Activated B cell treated with CpG ODN at 0.5 μM for 24 hours (primary cell): Measurements from ENCODE around the gene ERBB3. TPM values are rescaled to one million over a fixed set of nuclear protein-coding genes. Genes with fewer than 3 reads are reported as not detected.
"Not testable (repeated sequence)": the region's sequence is repeated elsewhere in the genome, so short reads cannot be mapped to it uniquely, and the experiment has no call there.

Experiments used
- ATAC-seq: fragments of 200-7000 bp; cut with Tn5 transposase; one replicate; pipeline ENCODE4 v1.10.0; 2021; ENCODE audit warnings: low read depth, mild to moderate bottlenecking, moderate library complexity
- CTCF ChIA-PET: fragments of 350-600 bp; sonication (Branson Sonifier 250); formaldehyde crosslinking; loops from one replicate; lab custom pipeline; 2021; ENCODE audit warnings: antibody characterized with exemption; lab: Charles Lee
- POLR2A ChIA-PET: fragments of 350-600 bp; sonication (Branson Sonifier 250); formaldehyde crosslinking; loops from one replicate; lab custom pipeline; 2021; ENCODE audit warnings: antibody characterized with exemption; lab: Charles Lee
- DNase-seq: peaks from one replicate; pipeline ENCODE4 v3.0.0; 2022
- H3K27ac Mint-ChIP-seq: one replicate; pipeline ENCODE4 v1.8.0; 2020; ENCODE audit warnings: mixed read lengths
- H3K27me3 Mint-ChIP-seq: one replicate; pipeline ENCODE4 v1.8.0; 2021; ENCODE audit warnings: mixed read lengths
- H3K36me3 Mint-ChIP-seq: one replicate; pipeline ENCODE4 v1.8.0; 2021; ENCODE audit warnings: low read depth, mixed read lengths
- H3K4me1 Mint-ChIP-seq: one replicate; pipeline ENCODE4 v1.8.0; 2021; ENCODE audit warnings: mixed read lengths
- H3K4me3 Mint-ChIP-seq: one replicate; pipeline ENCODE4 v1.8.0; 2020; ENCODE audit warnings: mild to moderate bottlenecking, mixed read lengths
- H3K9me3 Mint-ChIP-seq: one replicate; pipeline ENCODE4 v1.8.0; 2020; ENCODE audit warnings: mixed read lengths
- intact Hi-C: fragments of 100-400 bp; cut with micrococcal nuclease; formaldehyde crosslinking; loops from one replicate; pipeline ENCODE4 v1.15.1; 2024
- total RNA-seq: library from RNA; stranded (reverse); gene quantifications from 2 replicates; pipeline ENCODE4 v1.2.3, GENCODE V29; 2022
- TF ChIP-seq, protein P1 (sequence below): fragments of 200-600 bp; IDR thresholded peaks from one replicate; pipeline ENCODE4 v1.8.0; 2022; ENCODE audit warnings: antibody characterized with exemption, mild to moderate bottlenecking

ERBB3 gene
- total RNA-seq, 1 donor from 2014 or later = not detected

GRCh38 chr12:56042843-56043242, 37.1 kb upstream of the ERBB3 start:
- Mint-ChIP-seq H3K4me1 (peaks cover 38% of the 10 kb centered on the region), H3K4me3 (peak overlapping the region; percentile 99), H3K27ac (peak overlapping the region; percentile 98), H3K27me3 (no peaks in the 10 kb centered on the region), H3K9me3 (no peaks in the 10 kb centered on the region), H3K36me3 (peaks cover 44% of the 10 kb centered on the region)
- no peak for DNase-seq
- ATAC-seq = no peak
- ChIA-PET CTCF (no interaction called here), POLR2A (no interaction called here)
- TF ChIP-seq, protein P1, sequence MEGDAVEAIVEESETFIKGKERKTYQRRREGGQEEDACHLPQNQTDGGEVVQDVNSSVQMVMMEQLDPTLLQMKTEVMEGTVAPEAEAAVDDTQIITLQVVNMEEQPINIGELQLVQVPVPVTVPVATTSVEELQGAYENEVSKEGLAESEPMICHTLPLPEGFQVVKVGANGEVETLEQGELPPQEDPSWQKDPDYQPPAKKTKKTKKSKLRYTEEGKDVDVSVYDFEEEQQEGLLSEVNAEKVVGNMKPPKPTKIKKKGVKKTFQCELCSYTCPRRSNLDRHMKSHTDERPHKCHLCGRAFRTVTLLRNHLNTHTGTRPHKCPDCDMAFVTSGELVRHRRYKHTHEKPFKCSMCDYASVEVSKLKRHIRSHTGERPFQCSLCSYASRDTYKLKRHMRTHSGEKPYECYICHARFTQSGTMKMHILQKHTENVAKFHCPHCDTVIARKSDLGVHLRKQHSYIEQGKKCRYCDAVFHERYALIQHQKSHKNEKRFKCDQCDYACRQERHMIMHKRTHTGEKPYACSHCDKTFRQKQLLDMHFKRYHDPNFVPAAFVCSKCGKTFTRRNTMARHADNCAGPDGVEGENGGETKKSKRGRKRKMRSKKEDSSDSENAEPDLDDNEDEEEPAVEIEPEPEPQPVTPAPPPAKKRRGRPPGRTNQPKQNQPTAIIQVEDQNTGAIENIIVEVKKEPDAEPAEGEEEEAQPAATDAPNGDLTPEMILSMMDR = no peak
- intact Hi-C loops = no loop called here

DNA sequence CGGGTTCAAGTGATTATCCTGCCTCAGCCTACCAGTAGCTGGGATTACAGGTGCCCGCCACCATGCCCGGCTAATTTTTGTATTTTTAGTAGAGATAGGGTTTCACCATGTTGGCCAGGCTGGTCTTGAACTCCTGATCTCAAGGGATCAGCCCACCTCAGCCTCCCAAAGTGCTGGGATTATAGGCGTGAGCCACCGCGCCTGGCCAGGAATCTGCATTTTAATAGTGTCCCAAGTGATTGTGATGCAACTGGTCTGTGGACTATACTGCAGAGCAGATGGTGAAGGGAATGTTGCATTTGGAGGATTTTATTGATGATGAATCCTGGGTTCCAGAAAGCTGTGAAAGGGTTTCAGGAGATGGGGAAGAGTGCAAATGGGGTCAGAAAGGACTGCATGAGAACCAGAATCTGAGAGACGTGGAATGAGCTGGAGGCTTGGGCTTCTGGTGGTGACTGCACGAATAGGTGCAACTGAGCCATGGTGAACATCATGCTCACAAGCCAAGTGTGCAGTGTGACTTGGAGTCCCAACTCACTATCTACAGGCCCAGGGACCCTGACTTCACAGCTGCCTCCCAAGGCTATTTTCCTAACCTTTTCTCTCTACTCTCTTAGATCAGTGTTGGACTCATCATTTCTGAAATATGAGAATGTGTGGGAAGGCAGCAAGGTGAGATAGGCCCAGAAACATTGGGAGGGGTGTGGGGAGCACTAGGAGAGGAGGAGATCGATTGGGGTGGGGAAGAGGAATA, 33.8 kb upstream of the ERBB3 start:
- H3K4me1 Mint-ChIP-seq = peaks cover 33% of the 10 kb centered on the region
- H3K27ac Mint-ChIP-seq = peak overlapping the region; percentile 59
- intact Hi-C loops = loop anchor here (2.0 kb wide), 2 partner anchors 33 to 213 kb away; partner anchors contain the start of gene ANKRD52
- DNase-seq (no peak), ATAC-seq (no peak)
- ChIA-PET CTCF (interaction anchor here (0.8 to 2.0 kb wide), 8 partner anchors 50 to 417 kb away, joined by 3 to 5 read pairs (median 4); partner anchors contain the start of genes ANKRD52 and ESYT1), POLR2A (interaction anchor here (0.7 to 3.1 kb wide), 5 partner anchors 39 to 300 kb away, joined by 3 to 8 read pairs (median 5); partner anchors contain the start of genes ORMDL2, RAB5B, SARNP and SMARCC2)
- TF ChIP-seq, protein P1 = no peak
- peaks cover 44% of the 10 kb centered on the region for H3K36me3 Mint-ChIP-seq
- H3K9me3 Mint-ChIP-seq = no peaks in the 10 kb centered on the region
- H3K4me3 Mint-ChIP-seq = no peak overlapping the region
- no peaks in the 10 kb centered on the region for H3K27me3 Mint-ChIP-seq

- Mint-ChIP-seq H3K9me3 (no peaks in the 10 kb centered on the region), H3K4me3 (no peak overlapping the region), H3K4me1 (no peaks in the 10 kb centered on the region), H3K36me3 (no peaks in the 10 kb centered on the region), H3K27me3 (no peaks in the 10 kb centered on the region), H3K27ac (no peak overlapping the region)
- no peak for ATAC-seq
- TF ChIP-seq, protein P1 = no peak
- ChIA-PET POLR2A (interaction anchor here (0.6 kb wide), 1 partner anchor 123 kb away, joined by 3 read pairs; no protein-coding TSS in a partner anchor), CTCF (interaction anchor here (0.7 kb wide), 1 partner anchor 699 kb away, joined by 5 read pairs; no protein-coding TSS in a partner anchor)
- intact Hi-C loops = no loop called here
- no peak for DNase-seq
Measured at GRCh38 chr12:56053407-56053893, 26.5 kb upstream of the ERBB3 start.

DNA sequence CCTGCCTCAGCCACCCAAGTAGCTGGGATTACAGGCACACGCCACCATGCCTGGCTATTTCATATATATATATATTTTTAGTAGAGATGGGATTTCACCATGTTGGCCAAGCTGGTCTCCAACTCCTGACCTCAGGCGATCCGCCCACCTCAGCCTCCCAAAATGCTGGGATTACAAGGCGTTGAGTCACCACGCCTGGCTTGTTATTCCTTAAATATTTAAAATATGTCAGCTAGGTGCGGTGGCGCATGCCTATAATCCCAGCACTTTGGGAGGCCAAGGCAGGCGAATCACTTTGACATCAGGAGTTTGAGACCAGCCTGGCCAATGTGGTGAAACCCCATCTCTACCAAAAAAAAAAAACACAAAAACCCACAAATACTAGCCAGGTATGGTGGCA, 20.0 kb upstream of the ERBB3 start:
- ATAC-seq, H3K27ac Mint-ChIP-seq, H3K36me3 Mint-ChIP-seq, DNase-seq, intact Hi-C loops, H3K4me1 Mint-ChIP-seq, H3K4me3 Mint-ChIP-seq, CTCF ChIA-PET, H3K9me3 Mint-ChIP-seq, H3K27me3 Mint-ChIP-seq: not testable (repeated sequence)
- POLR2A ChIA-PET = interaction anchor here (1.0 kb wide), 1 partner anchor 44 kb away, joined by 3 read pairs; the partner anchor contains the start of gene PA2G4

GRCh38 chr12:56061982-56062381, 18.0 kb upstream of the ERBB3 start:
- ChIA-PET CTCF (no interaction called here), POLR2A (no interaction called here)
- H3K4me1 Mint-ChIP-seq = no peaks in the 10 kb centered on the region
- no peaks in the 10 kb centered on the region for H3K27me3 Mint-ChIP-seq
- TF ChIP-seq, protein P1 = no peak
- intact Hi-C loops = no loop called here
- no peaks in the 10 kb centered on the region for H3K9me3 Mint-ChIP-seq
- no peaks in the 10 kb centered on the region for H3K36me3 Mint-ChIP-seq
- H3K4me3 Mint-ChIP-seq = no peak overlapping the region
- no peak overlapping the region for H3K27ac Mint-ChIP-seq
- no peak for DNase-seq
- no peak for ATAC-seq
